Heart right ventricle (tissue), 16 donors: ENCODE data around the gene ZNF462. TPM values are rescaled to one million over a fixed set of nuclear protein-coding genes. Genes with fewer than 3 reads are reported as not detected.

ENCODE experiments used
- ATAC-seq, 8 donors: fragments of 200-7000 bp; cut with Tn5 transposase; one replicate each; pipeline ENCODE4 v1.9.1; 2020; ENCODE audit warnings: mild to moderate bottlenecking in 8 of 8, moderate library complexity in 8 of 8, moderate number of reproducible peaks in 1 of 8
- DNase-seq, 2 donors: peaks; one replicate each; pipeline ENCODE4 v3.0.0-alpha.2; 2020
- H3K27ac ChIP-seq, 10 donors: fragments of 200-600 bp; sonication (generic) in 2 of 10; one replicate each; pipeline versions ENCODE4 v1.5.0 to v1.8.0; 2020 to 2022; ENCODE audit warnings: mild to moderate bottlenecking in 3 of 10
- H3K27me3 ChIP-seq, 7 donors: fragments of 200-600 bp; one replicate each; pipeline ENCODE4 v1.8.0; 2021 to 2022; ENCODE audit warnings: mild to moderate bottlenecking in 2 of 7
- H3K36me3 ChIP-seq, 9 donors: fragments of 200-600 bp; sonication (generic) in 1 of 9; one replicate each; pipeline versions ENCODE4 v1.5.0 to v1.8.0; 2020 to 2022; ENCODE audit warnings: mild to moderate bottlenecking in 2 of 9
- H3K4me1 ChIP-seq, 9 donors: fragments of 200-600 bp; sonication (generic) in 1 of 9; one replicate each; pipeline versions ENCODE4 v1.5.0 to v1.8.0; 2020 to 2022; ENCODE audit warnings: mild to moderate bottlenecking in 4 of 9
- H3K4me3 ChIP-seq, 10 donors: fragments of 200-600 bp; sonication (generic) in 2 of 10; one replicate each; pipeline versions ENCODE4 v1.5.0 to v1.8.0; 2020 to 2022; ENCODE audit warnings: mild to moderate bottlenecking in 7 of 10, moderate library complexity in 2 of 10
- H3K9me3 ChIP-seq, 11 donors: fragments of 200-600 bp in 10 of 11; sonication (generic) in 2 of 11; one replicate each; pipeline versions ENCODE4 v1.5.0 to v1.8.0; 2013 to 2022; ENCODE audit warnings: mild to moderate bottlenecking in 2 of 11, control low read depth in 1 of 11, moderate library complexity in 1 of 11
- CTCF ChIP-seq, 9 donors: fragments of 200-600 bp; sonication (generic) in 2 of 9; IDR thresholded peaks; one replicate each; pipeline versions ENCODE4 v1.5.0 to v1.8.0; 2021 to 2022; ENCODE audit warnings: antibody characterized with exemption in 9 of 9, mild to moderate bottlenecking in 5 of 9, moderate library complexity in 1 of 9
- WGBS, 2 donors: extraction: QIAGEN DNeasy Blood & Tissue Kit; methylation state at CpG; one replicate each; pipeline ENCODE4 v1.1.7; 2013; ENCODE audit warnings: inconsistent platforms in 1 of 2; 5-methylcytosine and 5-hydroxymethylcytosine counted together
- intact Hi-C, 10 donors: fragments of 100-400 bp; cut with DNase I; formaldehyde crosslinking; loops; one replicate each; pipeline versions ENCODE4 v1.11.1 to v1.14.2; 2022
- polyA plus RNA-seq, 2 donors: library from polyadenylated mRNA; stranded (reverse); fragments of 200-250 nt; gene quantifications; one replicate each; pipeline ENCODE4 v1.2.3, GENCODE V29; 2013
- total RNA-seq, 10 donors: library from RNA; stranded (reverse); fragmentation: NEBNext Ultra II Directional in 3 of 10; extraction: Animal tissue kit (Norgen Biotek cat#: 25700) in 3 of 10; gene quantifications; one replicate each; pipeline versions ENCODE4 v1.2.1 to v1.2.4, GENCODE V29; 2021 to 2023
- donor health status: Arrhythmogenic right ventricular cardiomyopathy.
- donor health status: ischemic (EF 13 %, LVEDD 7.1; RV severe dilation, severe dysfunction).
- donor health status: healthy with polysubstance abuse.
- donor health status: DM: no; HTN: yes; CAD: no.
- donor health status: DM: no; HTN: no; CAD: no.
- donor health status: ischemic (EF 25% LVEDD 6.9; RV normal size, moderate dysfunction).
- donor health status: ischemic (EF 25% LVEDD 5.7; RV mildly dilated, moderate dysfunction).
- donor health status: healthy.
- donor health status: DM: yes; HTN: yes; CAD: no.
- donor health status: Ischemic cardiomyopathy.
- donor health status: ischemic (EF 35%, LVEDD 5.7; RV mildly dilated, moderate dysfunction).
- donor health status: nonischemic (EF 11% LVEDD 7.7; RV severe dilation, severe dysfunction).
- donor health status: DM: yes; HTN: yes; CAD: no.
- donor health status: PGD.
- donor health status: ischemic (EF 29% LVEDD 5.4; RV normal size, mild dysfunction).
- donor health status: nonischemic (EF 23%, LVEDD 6.1; RV moderate dilation, normal function).

Gene ZNF462
- total and polyA plus RNA-seq, 12 donors = 1.9 to 47.7 (median 33.1) TPM

DNA sequence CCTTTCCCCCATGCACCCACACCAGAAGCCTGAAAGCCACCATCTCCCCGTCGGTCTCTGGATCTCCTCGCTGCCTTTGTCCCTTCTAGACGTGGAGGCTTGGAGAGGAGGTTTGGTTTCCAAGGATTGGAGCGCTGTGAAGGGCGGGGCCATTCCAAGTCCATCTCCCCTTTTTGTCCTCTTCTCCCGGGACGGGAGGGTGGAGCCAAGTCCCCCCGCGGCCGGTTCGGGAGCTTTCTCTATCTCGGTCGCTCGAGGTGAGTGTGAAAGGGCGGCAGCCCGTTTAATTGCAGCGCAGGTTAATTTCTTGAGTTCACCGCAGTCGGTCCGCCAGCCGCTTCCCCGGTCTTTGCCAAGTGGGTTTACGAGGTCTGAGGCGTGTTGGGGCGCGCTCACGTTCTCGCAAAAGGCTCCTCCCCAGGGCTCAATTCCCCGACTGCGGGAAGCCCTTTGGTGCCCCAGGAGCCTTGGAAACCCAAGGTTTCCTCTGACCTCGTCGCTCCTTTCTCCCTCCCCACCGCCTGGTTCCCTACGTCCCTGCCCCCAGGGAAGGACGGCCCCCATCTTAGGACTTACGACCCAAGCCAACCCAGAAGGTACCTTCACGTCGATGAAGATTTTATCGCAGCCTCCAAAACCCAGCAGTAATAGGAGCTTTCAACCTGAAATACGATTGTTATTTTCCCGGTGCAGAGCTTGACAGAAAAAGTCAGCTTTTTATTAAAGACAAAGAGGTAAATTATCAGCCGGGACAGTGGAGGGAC, 2.8 kb upstream of the ZNF462 start:
- peaks cover 0 to 64% (median 0%) of the 10 kb centered on the region in 7 donors for H3K27me3 ChIP-seq
- 1 to 3% methylated on average over 43 of the region's 43 CpGs for WGBS, 2 donors
- intact Hi-C loops = loop anchor here in 7 of 10 donors (5.0 to 10.0 kb wide), 10 partner anchors 55 to 955 kb away; no protein-coding TSS in a partner anchor
- H3K4me1 ChIP-seq = peaks cover 0 to 23% (median 13%) of the 10 kb centered on the region in 9 donors
- H3K36me3 ChIP-seq = no peaks in the 10 kb centered on the region
- DNase-seq (peak; percentile 31 to 44), ATAC-seq (peak in 5 of 8 donors; percentile 4 to 26 (median 13))
- peak overlapping the region; percentile 58 to 87 (median 70) for H3K4me3 ChIP-seq
- H3K9me3 ChIP-seq = no peaks in the 10 kb centered on the region
- H3K27ac ChIP-seq = peak overlapping the region in 9 of 10 donors; percentile 34 to 92 (median 90)
- TF ChIP-seq CTCF (IDR thresholded peaks at IDR 0.05) = no peak

- ATAC-seq (peak; percentile 8 to 46 (median 27)), DNase-seq (peak; percentile 32 to 35)
- intact Hi-C loops = loop anchor here in 7 of 10 donors (5.0 to 10.0 kb wide), 9 partner anchors 54 to 956 kb away; no protein-coding TSS in a partner anchor
- peaks cover 0 to 26% (median 21%) of the 10 kb centered on the region in 9 donors for H3K4me1 ChIP-seq
- no peaks in the 10 kb centered on the region for H3K9me3 ChIP-seq
- TF ChIP-seq CTCF (IDR thresholded peaks at IDR 0.05) = peak in 1 of 9 donors; percentile 8
- peaks cover 0 to 66% (median 0%) of the 10 kb centered on the region in 7 donors for H3K27me3 ChIP-seq
- 0 to 1% methylated on average over 51 of the region's 51 CpGs for WGBS, 2 donors
- H3K4me3 ChIP-seq = peak overlapping the region; percentile 58 to 87 (median 70)
- H3K36me3 ChIP-seq = no peaks in the 10 kb centered on the region
- peak overlapping the region in 9 of 10 donors; percentile 34 to 92 (median 90) for H3K27ac ChIP-seq
Measured at GRCh38 chr9:106860721-106861639, 2.0 kb upstream of the ZNF462 start.

GRCh38 chr9:106861640-106862109, 1.3 kb upstream of the ZNF462 start:
- no peak for TF ChIP-seq CTCF (IDR thresholded peaks at IDR 0.05)
- Histone ChIP-seq H3K27ac (peak overlapping the region; percentile 11 to 92 (median 90)), H3K4me3 (peak overlapping the region; percentile 58 to 87 (median 70)), H3K9me3 (no peaks in the 10 kb centered on the region), H3K4me1 (peaks cover 0 to 31% (median 24%) of the 10 kb centered on the region in 9 donors), H3K36me3 (no peaks in the 10 kb centered on the region), H3K27me3 (peaks cover 0 to 66% (median 0%) of the 10 kb centered on the region in 7 donors)
- intact Hi-C loops = loop anchor here in 8 of 10 donors (2.0 to 10.0 kb wide), 10 partner anchors 53 to 957 kb away; no protein-coding TSS in a partner anchor
- WGBS, 2 donors = 0% methylated on average over 15 of the region's 15 CpGs
- ATAC-seq (no peak), DNase-seq (no peak)
